Non-pigmented ciliary epithelial cell (primary cell): ENCODE results near the gene CCL25.
"Not testable (repeated sequence)": the region's sequence is repeated elsewhere in the genome, so short reads cannot be mapped to it uniquely, and the experiment has no call there.

Experiments used
- DNase-seq: peaks from one replicate; pipeline ENCODE4 v3.0.0-alpha.2; 2010; ENCODE audit warnings: low read depth

CCL25 gene

GRCh38 chr19:8085598-8086408, 33.2 kb downstream of the CCL25 start:
- DNase-seq, result no peak

DNA sequence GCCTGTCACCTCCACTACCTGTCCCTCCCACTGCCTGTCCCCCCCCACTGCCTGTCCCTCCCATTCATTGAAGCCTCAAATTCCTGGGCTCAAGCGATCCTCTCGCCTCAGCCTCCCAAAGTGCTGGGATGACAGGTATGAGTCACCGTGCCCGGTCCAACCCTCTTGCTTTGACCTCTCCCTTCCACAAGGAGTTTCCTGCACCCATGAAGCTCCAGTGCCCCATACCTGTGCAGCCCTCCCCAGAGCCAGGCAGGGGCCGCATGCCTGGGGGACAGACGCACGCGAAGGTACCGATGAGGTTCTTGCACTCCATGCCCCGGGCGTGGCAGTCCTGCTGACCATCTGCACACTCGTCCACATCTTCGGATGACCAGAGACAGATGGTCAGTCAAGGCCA, 34.3 kb downstream of the CCL25 start:
- no peak for DNase-seq

- no peak for DNase-seq
Observed at GRCh38 chr19:8087876-8088275, 35.3 kb downstream of the CCL25 start.

GRCh38 chr19:8088752-8089663, 36.4 kb downstream of the CCL25 start:
- DNase-seq, result no peak

DNA sequence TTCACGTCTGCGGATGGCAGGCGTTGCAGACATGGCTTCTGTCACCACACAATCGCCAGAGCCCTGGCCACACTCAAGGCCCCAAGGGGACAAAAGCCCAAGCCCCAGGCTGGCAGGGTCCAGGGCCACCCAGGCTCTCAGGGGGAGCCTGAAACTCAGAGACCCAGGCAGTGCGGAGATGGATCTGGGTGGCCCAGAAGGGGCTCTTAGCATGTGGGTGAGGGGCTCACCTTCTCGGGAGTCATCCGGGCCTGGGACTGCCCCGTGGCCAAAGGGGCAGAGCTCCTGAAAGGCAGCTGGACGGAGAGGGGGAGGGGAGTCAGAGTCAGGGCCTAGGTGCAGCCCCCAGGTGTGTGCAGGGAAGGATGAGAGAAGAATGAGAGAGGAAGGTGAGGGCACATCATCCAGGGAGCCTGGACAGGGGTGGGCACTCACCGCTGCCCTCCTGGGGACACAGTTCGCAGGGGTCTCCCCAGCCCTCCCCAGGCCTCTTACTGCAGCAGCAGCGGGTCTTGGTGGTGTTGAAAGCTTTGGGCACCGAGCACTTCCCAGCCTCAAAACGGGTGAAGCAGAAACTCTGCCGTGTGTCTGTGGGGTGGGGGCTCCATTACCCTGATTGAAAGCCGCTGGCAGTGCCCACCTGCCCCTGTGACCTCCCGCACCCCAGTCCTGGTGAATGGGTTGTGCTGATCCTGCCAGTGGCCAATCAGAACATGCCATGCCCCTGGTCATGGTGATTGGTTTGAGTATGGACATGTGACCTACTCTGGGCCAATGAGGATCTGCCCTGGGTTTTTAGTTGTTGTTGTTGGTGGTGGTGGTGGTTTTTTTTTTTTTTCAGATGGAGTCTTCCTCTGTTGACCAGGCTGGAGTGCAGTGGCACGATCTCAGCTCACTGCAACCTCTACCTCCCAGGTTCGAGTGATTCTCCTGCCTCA, 37.4 kb downstream of the CCL25 start:
- no peak for DNase-seq

DNA sequence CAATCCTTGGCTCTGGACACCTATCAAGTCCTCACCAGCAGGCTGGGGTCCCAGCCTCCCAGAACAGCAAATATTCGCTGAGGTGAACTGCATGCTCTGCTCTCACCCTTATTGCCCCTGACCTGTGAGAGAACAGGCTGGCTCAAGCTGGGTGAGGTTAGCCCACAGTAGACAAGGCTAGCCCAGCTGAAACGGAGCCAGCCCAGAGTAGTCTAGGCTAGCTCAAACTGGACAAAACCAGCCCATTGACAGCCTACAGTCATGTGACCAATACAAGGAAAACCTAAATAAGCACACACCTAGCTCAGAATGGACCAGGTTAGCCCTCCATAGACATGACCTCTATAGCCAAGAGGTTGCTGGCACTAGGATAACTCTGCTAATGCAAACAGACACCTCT, 38.4 kb downstream of the CCL25 start:
- no peak for DNase-seq

DNA sequence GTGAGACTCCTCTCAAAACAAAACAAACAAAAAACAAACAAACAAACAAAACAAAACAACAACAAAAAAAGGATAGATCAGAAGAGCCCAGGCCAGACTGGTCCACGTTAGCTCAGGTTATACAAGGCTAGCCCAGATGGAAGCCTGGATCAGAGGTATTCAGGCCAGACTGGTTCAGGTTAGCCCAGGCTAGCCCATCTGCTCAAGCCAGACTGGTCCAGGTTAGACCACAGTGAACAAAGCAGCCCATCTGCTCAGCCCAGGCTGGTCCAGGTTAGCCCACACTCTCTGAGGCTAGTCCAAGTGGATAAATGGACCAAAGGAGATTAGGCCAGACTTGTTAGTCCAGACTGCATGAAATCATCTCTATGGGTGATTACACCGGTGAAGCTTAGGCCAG, 41.2 kb downstream of the CCL25 start:
- no peak for DNase-seq

- DNase-seq, result no peak
Observed at GRCh38 chr19:8094336-8094735, 41.8 kb downstream of the CCL25 start.

DNA sequence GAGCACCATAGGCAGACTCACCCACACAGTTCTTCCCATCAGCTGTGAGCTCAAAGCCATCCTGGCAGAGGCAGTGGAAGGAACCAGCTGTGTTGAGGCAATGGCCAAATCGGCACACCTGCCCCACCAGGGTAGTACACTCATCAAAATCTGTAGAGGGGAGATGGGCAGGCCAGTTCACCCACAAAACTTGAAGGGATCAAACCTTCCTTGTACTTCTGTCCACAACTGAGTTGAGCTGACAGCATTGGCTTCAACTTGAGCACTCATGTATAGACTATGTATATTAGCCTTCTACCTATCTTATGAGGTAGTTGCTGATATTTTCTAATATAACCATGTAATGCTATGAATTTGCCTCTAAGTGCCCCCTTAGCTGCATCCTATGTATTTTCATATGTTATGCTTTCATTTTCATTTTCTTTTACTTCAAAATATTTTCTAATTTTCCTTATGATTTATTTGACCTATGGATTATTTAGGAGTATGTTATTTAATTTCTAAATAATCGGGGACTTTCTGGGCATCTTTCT, 42.9 kb downstream of the CCL25 start:
- DNase-seq, result no peak

DNA sequence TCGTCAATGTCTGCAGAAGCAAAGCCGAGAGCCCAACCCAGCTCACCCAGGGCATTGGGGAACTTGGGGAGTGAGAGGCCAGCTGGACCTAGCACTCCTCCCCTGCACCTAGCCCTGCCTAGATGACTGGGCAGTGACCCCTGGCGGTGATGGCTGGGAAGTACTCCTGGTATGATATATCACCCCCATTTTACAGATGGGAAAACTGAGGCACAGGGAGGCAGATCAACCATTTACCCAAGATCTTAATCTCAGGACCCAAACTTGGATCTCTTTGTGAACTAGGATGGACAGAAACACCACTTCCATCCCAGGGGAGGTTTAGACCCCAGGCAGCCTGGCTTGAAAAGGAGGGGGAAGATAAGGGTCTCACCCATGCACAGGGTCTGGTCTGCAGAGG, 43.5 kb downstream of the CCL25 start:
- DNase-seq, result no peak

- no peak for DNase-seq
Observed at GRCh38 chr19:8097198-8097597, 44.6 kb downstream of the CCL25 start.

DNA sequence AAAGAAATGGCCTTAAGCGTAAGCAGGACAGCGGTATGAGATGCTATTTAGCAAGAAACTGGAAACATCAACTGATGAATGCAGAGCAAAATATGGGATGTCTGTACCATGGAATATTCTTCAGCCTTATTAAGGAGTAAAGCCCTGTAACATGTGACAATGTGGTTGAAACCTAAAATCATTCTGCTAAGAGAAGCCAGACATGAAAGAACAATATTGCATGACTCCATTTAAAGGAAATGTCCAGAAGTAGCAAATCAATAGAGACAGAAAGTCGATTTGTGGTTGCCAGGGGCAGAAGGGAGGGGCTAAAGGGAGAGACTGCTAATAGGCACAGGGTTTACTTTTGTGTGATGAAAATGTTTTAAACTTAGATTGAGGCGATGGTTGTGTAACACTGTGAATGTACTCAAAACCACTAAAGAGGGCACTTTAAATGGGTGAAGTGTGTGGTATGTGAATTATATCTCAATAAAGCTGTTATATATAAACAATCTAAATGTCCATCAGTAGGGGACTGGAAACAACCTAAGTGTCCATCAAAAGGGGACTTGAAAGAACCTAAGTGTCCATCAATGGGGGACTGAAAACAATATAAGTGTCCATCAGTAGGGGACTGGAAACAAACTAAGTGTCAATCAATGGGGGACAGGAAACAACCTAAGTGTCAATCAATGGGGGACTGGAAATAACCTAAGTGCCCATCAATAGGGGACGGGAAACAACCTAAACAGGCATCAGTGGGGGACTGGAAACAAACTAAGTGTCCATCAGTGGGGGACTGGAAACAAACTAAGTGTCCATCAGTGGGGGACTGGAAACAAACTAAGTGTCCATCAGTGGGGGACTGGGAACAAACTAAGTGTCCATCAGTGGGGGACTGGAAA, 45.4 kb downstream of the CCL25 start:
- no peak for DNase-seq

DNA sequence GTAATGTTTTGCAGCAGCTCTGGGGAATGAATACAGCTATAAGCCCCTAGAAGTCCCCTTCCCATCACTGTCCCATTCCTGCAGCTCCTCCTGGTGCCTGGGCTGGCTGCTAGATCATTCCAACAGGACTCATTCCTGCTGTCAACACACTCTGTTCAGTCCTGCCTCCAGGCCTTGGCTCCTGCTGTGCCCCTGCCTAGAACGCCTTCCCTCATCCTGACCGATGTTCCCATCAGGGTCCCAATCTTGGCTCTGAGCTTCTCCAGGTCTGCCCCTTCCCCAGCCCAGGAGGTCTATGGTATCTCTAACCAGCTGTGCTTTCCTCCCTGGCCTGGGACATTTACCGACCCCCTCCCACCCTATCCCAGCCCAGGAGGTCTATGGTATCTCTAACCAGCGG, 48.8 kb downstream of the CCL25 start:
- DNase-seq, result no peak

DNA sequence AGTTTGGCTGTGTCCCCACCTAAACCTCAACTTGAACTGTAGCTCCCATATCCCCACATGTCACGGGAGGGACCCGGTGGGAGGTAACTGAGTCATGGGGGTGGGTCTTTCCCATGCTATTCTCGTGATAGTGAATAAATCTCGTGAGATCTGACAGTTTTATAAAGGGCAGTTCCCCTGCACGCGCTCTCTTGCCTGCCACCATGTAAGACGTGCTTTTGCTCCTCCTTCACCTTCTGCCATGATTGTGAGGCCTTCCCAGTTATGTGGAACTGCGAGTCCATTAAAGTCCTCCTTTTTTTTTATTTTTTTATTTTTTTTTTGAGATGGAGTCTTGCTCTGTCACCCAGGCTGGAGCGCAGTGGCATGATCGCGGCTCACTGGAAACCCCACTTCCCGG, 49.4 kb downstream of the CCL25 start:
- not testable (repeated sequence) for DNase-seq

GRCh38 chr19:8105471-8105870, 52.9 kb downstream of the CCL25 start:
- DNase-seq, result no peak

DNA sequence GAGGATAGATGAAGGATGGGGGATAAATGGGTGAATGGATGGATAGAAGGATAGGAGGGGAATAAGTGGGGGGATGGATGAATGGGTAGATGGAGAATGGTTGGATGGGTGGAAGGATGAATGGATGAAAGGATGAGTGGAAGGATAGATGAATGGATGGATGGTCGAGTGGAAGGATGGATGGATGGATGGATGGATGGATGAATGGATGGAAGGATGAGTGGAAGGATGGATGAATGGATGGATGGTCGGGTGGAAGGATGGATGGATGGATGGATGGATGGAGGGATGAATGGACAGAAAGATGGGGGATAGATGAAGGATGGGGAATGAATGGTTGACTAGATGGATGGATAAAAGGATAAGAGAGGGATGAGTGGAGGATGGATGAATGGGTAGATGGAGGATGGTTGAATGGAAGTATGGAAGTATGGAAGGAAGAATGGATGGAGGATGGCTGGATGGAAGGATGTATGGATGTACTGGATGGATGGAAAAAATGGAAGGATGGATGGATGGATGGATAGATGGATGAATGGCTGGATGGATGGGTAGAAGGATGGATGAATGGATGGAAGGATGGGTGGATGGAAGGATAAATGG, 54.8 kb downstream of the CCL25 start:
- no peak for DNase-seq

DNA sequence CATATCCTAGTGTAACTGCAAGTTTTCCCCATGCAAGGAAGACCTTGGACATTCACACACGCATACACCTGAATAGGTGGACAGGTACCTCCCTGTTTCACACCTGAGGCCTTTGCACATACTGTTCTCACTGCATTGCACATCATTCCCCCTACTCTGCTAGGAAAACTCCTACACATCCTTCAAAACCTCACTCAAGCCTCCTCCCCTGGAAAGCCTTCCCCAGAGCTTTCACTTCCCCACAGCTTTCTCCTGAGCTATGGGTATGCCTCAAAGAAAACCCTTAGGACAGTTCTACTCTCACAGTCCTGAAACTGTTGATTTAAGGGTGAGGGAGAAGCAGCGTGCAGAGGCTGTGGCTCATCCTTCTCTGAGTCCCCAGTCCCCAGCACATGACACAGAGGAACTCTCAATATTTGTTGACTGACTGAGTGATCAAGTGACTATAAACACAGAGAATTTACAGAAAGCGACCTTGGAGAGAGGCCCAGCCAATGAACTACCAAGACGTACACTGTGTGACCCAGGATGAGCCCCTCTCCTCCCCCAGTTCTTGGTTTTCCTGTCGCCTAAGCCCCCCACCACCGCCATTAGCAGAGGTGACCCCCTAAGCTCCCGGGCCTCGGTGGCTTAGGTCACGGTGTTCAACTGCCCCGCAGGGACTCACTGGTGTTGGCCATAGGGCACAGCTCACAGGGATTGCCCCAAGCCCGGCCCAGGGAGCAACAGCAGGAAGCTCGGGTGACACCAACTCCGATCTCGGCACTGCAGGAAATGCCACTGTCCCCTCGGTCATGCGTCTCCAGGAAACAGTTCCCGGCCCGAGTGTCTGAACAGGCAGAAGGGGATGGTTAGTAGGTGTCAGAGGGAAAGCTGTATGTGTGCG, 56.2 kb downstream of the CCL25 start:
- no peak for DNase-seq

GRCh38 chr19:8109455-8109854, 56.9 kb downstream of the CCL25 start:
- no peak for DNase-seq

- no peak for DNase-seq
Observed at GRCh38 chr19:8109890-8110662, 57.5 kb downstream of the CCL25 start.
